ENCODE results near the gene CHST2. TPM values are rescaled to one million over a fixed set of nuclear protein-coding genes. Genes with fewer than 3 reads are reported as not detected.
A peak's percentile ranks its signal among the peaks of the same experiment; 100 is the strongest.

CHST2 gene
- total RNA-seq, 6 donors from 2014 or later, result 2.1 to 12.8 (median 11.7) TPM

GRCh38 chr3:143167969-143168854 is 48.6 kb downstream of the CHST2 start:
- H3K27ac ChIP-seq, result no peak overlapping the region
- H3K36me3 ChIP-seq, result no peaks in the 10 kb centered on the region
- H3K9me3 ChIP-seq, result no peaks in the 10 kb centered on the region
- no peak overlapping the region for H3K4me3 ChIP-seq
- TF ChIP-seq POLR2AphosphoS5 (IDR thresholded peaks at IDR 0.05), result no peak
- TF ChIP-seq POLR2A (IDR thresholded peaks at IDR 0.05), result no peak
- no peak for TF ChIP-seq CTCF (IDR thresholded peaks at IDR 0.05)
- TF ChIP-seq EP300 (IDR thresholded peaks at IDR 0.05), result no peak
- WGBS, 2 donors, result 76% methylated on average over 2 of the region's 2 CpGs
- ATAC-seq (ENCODE audit: low FRiP score in 2 of 2), result no peak
- peaks cover 4 to 17% (median 13%) of the 10 kb centered on the region in 4 donors for H3K4me1 ChIP-seq
- H3K27me3 ChIP-seq, result no peaks in the 10 kb centered on the region
- DNase-seq, result no peak

- Histone ChIP-seq H3K9me3 (no peaks in the 10 kb centered on the region), H3K4me3 (no peak overlapping the region), H3K36me3 (no peaks in the 10 kb centered on the region), H3K4me1 (peaks cover 4 to 17% (median 13%) of the 10 kb centered on the region in 4 donors), H3K27ac (no peak overlapping the region), H3K27me3 (no peaks in the 10 kb centered on the region)
- DNase-seq (no peak), ATAC-seq (ENCODE audit: low FRiP score in 2 of 2) (no peak)
- TF ChIP-seq EP300 (IDR thresholded peaks at IDR 0.05), result no peak
- TF ChIP-seq CTCF (IDR thresholded peaks at IDR 0.05), result no peak
- TF ChIP-seq POLR2AphosphoS5 (IDR thresholded peaks at IDR 0.05), result no peak
- no peak for TF ChIP-seq POLR2A (IDR thresholded peaks at IDR 0.05)
- 87 to 88% methylated on average over 2 of the region's 2 CpGs for WGBS, 2 donors
Measured at GRCh38 chr3:143168855-143169192, 49.3 kb downstream of the CHST2 start.

- WGBS, 2 donors, result 69 to 79% methylated on average over 6 of the region's 6 CpGs
- DNase-seq, result no peak
- Histone ChIP-seq H3K4me3 (no peak overlapping the region), H3K9me3 (no peaks in the 10 kb centered on the region), H3K27ac (peak overlapping the region in 1 of 4 donors; percentile 36), H3K36me3 (no peaks in the 10 kb centered on the region), H3K27me3 (no peaks in the 10 kb centered on the region), H3K4me1 (peaks cover 4 to 15% (median 11%) of the 10 kb centered on the region in 4 donors)
- TF ChIP-seq POLR2AphosphoS5 (IDR thresholded peaks at IDR 0.05), result no peak
- no peak for TF ChIP-seq POLR2A (IDR thresholded peaks at IDR 0.05)
- no peak for TF ChIP-seq CTCF (IDR thresholded peaks at IDR 0.05)
- no peak for TF ChIP-seq EP300 (IDR thresholded peaks at IDR 0.05)
- no peak for ATAC-seq (ENCODE audit: low FRiP score in 2 of 2)
Measured at GRCh38 chr3:143170074-143170473, 50.5 kb downstream of the CHST2 start.

- Histone ChIP-seq H3K27me3 (no peaks in the 10 kb centered on the region), H3K4me1 (peaks cover 4 to 11% (median 8%) of the 10 kb centered on the region in 4 donors), H3K36me3 (no peaks in the 10 kb centered on the region), H3K27ac (peak overlapping the region in 2 of 4 donors; percentile 13 to 36), H3K4me3 (no peak overlapping the region), H3K9me3 (no peaks in the 10 kb centered on the region)
- no peak for TF ChIP-seq EP300 (IDR thresholded peaks at IDR 0.05)
- no peak for TF ChIP-seq CTCF (IDR thresholded peaks at IDR 0.05)
- TF ChIP-seq POLR2A (IDR thresholded peaks at IDR 0.05), result no peak
- no peak for TF ChIP-seq POLR2AphosphoS5 (IDR thresholded peaks at IDR 0.05)
- WGBS, 2 donors, result 0% methylated on average over 1 of the region's 1 CpG
- DNase-seq (no peak), ATAC-seq (ENCODE audit: low FRiP score in 2 of 2) (no peak)
Measured at GRCh38 chr3:143170676-143171075, 51.1 kb downstream of the CHST2 start.
